ENCODE results near the gene ATP1B4.

ATP1B4 gene

DNA sequence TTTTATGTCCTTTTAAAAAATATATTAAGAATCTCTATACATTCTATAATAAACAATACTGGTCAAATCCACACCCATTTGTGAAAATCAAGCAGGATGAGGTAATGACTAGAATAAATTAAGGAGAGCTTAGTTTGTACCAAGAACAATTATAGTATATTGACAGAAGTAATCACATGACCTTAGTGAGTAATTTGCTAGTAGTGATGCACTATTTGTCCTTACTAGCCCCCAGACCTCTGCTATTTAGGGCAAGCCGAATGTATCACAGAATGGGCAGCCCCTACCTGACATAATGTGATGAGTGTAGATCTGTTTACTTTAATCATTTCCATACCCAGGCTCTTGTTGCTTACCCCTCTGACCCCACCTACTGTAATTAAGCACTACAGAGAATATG is 15.8 kb downstream of the ATP1B4 start:
- DNase-seq: no peak

DNA sequence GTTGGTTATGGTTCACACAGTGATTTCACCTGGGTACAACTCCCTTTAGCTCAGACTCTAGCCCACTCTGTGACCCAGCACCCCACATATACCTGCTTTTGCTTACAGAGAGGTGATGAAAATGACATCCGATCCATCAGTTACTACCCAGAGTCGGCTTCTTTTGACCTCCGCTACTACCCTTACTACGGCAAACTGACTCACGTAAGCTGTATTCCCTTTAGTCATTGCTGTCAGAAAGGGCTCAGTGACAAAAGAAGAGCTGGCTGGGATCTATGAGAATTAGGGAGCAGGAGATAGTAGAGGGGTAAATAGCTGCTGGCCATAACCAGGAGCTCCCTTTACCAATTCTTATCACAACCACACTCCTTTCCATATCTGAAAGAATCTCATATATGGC is 16.7 kb downstream of the ATP1B4 start:
- no peak for DNase-seq

DNA sequence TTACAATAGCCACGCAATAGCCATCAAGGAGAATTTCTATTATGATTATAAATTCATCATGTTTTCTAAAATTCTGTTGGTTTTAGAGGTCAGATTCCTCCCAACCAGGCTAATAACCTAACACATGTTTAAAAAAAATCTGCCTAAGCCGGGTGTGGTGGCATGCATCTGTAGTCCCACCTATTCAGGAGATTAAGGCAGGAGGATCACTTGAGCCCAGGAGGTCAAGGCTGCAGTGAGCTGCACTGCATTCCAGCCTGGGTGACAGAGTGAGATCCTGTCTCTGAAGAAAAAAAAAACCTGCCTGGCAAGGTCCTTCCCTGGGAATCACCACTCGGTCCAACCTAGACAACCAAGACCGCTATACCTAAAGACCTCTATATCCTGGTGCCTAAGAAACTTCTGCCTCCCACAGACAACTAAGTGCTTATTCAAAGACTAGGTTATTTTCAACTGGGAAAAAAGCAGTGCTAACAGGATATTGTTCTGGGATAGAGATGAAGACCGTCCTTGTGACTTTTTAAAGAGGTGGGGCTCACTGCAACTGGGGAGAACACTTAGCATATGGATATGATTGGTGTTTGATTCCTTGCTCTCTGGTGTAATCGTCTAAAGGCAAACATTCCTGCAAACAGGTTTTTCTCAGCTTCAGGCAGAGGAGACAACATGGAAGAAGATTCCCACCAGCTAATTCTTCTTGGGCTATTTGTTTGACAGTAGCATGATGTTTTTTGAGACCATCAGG is 18.2 kb downstream of the ATP1B4 start:
- no peak for DNase-seq

DNA sequence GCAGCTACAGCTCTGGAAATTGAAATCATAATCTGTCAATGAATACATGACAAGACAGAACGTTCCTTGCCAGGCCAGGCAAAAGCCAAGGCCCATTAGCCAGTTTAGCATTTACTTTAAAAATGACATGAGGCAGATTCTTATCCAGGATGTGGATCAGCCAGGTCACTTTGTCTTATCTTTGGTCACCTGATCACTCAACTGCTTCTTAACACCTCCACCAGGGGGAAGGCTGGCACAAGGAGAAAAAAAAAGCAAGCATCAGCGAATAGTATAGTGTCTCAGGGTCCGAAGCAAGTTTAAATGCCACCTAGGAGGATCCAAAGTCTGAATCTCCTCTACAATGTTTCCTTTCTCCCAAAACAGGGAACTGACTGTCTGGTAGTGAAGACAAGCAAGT is 18.8 kb downstream of the ATP1B4 start:
- peak in 1 of 2 donors; percentile 17 for DNase-seq

DNA sequence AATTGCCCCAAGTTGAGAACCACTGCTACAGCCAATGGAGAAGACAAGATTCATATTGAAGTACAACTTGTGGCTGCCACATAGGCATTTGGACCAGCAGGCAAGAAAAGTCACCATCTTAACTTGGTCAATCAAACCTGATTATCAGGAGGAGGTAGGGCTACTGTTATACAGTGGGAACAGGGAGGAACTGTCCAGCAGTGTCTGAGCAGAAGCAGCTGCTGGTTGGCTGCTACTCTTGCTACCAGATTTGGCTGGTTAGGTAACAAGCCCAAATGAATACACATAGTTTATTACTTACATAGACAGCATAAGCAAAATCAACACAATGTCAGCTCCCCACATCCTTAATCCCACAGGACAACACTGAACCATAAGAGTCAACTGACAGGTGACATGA is 39.4 kb downstream of the ATP1B4 start:
- no peak for DNase-seq

DNA sequence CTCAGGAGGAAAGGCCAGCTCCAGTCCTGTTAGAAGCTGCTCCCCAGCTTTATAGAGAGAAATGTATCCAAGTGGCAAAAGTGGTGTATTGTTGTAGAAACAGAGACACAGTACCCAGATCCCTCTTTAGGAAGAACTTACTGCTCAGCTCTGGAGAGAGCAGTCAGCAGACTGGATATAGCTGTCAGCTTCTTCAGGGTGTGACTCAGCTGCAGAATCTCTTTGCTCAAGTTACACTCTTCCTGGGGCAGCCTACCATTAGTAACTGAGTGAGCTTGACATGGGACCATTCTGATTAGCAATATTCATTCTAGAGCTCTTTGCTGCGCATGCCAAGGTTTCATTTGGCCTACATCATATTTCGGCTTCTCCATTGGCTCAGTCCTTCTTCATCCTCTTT is 40.5 kb downstream of the ATP1B4 start:
- no peak for DNase-seq

DNA sequence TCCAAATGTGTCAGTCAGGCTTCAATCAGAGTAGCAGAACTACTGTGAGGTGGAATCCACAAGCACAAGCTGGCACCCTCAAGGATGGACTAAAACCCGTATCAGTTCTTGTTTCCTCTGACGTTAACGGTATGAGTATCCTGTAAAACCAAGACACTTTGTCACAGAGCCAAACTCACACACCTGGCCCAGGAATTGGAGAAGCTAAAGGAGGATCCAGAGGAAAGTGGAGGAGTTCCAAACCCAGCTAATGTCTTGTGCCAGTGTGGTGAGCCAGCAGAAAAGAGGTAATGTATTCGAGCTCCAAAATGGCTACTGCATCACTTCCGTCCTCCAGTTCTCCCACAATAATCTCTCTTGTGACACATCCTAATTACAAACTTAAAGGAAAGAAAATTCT is 44.7 kb downstream of the ATP1B4 start:
- DNase-seq: no peak

DNA sequence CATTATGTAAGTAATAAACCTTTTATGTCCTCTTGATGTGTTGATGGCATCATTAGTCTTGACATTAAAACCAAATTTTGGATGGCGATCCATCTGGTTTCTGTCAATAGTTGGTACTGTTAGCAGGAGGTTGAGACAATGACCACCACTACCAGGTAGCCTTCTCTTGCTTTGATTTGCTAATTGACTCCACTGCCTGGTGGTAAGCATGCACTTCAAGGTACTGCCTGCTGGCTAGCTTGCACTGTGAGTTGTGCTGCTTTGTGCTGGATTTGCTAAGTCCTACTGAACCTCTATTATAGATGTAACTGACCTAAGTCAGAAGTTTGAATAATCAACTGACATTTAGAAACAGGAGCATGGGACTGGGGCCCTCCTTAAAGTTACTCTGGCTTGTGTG is 46.3 kb downstream of the ATP1B4 start:
- DNase-seq: no peak

DNA sequence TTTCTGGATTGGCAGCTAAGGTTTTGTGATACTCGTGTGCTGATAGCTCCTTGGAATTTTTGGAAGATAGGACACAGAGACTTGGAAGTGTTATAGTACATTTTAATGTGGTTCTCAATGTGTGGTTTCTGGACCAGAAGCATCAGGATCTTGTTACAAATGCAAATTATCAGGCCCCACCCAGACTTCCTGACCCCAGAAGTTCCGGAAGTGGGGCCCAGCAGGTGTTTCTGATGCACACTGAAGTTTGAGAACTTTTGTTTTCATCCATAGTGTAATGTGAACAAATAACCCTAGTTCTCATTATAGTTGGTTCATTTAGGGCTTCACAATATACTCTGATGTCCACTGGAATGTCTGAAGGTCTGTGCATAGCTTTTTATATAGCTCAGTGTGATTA is 57.6 kb downstream of the ATP1B4 start:
- no peak for DNase-seq

DNA sequence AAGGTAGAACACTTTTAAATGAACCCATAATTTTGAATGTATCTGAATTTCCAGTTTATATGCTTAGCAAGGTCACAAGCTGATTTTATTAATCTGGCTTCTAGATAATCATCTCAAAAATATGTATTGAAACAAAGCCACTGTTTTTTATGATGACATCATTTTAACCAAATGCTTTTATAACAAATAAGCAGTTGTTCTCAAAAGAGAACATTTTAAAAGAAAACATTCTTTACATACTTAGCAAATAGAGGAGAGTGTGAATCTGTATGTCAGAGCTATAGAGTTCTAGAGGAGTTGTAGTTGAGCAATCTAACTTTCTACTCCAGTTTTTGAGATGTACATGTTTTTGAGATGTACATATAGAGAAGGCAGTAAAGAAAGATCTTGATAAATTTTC is 64.7 kb downstream of the ATP1B4 start:
- no peak for DNase-seq

DNA sequence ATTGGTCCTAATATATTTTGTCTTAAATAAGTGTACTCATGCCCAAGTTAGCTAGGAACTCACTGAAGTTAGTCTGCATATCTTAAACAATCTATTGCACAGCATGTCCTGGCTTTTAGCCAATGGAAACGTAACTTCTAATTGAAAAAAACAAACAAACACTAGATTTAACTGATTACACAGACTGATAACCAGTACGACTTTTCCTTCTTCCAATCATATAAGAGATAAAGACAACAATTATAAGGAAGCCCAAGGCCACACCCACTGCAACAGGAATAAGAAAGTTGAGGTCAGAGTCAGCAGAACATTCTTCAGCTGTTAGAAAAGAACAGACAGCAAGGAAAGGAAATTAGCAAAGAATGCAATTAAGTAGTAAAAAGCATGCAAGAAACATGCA is 66.4 kb downstream of the ATP1B4 start:
- no peak for DNase-seq

DNA sequence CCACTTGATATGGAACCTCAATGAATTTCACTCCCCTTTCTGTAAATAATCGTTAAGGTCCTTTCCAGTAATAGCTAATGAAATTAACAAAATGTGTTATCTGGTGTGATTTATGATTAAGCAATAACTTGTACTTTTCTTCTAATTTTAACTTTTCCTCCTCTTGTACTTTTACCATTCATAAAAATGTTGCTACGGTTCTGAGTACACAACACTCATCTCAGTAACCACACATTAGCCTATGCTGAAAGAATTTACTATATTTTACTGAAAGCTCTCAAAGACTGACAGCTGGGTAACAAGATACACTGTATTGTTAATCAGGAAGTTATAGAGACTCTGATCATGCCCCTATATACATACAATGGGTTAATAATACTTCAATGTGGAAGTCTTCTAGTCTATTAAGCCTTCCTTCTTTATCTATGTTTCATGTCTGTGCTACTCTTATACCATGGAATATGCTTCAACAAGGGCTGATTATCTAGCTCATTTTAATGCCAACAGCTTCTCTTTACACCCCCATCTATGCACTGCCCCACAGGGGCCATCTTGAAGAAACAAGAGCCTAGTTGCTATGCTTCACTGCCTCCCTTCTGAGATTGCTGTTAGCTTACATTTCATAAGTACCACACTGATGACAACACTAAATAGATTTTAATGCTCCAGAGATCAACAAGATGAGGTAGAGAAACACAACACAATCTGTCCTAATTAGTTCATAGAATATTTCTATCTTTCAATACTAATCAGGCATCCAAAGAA is 68.1 kb downstream of the ATP1B4 start:
- DNase-seq: no peak

All from stimulated activated CD4-positive, alpha-beta T cell treated with anti-CD3 and anti-CD28 coated beads, Interleukin-2, amount 100 ng/mL, for 24 hours (primary cell).